NB4 (cell line): ENCODE measurements around the gene TRIM6.

Experiments used
- CTCF ChIP-seq: IDR thresholded peaks from one replicate; pipeline ENCODE4 v1.5.1; 2012; ENCODE audit warnings: low read depth, low read length
- TF ChIP-seq, protein P1 (sequence below): IDR thresholded peaks from 2 replicates; pipeline ENCODE4 v1.6.1; 2011; ENCODE audit warnings: low read depth, low read length

GRCh38 chr11:5593146-5593545 is 3.3 kb upstream of the TRIM6 start:
- no peak for TF ChIP-seq CTCF
- TF ChIP-seq, protein P1, sequence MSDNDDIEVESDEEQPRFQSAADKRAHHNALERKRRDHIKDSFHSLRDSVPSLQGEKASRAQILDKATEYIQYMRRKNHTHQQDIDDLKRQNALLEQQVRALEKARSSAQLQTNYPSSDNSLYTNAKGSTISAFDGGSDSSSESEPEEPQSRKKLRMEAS: no peak
